ENCODE data around the gene PYCR2. TPM values are rescaled to one million over a fixed set of nuclear protein-coding genes. Genes with fewer than 3 reads are reported as not detected.
A peak's percentile ranks its signal among the peaks of the same experiment; 100 is the strongest.

The PYCR2 gene
- total and polyA plus RNA-seq, 10 of the 15 experiments (the other 5 are each of a cell fraction or from before 2014, with no cell fraction given) = 1.7 to 81.8 (median 54.9) TPM

DNA sequence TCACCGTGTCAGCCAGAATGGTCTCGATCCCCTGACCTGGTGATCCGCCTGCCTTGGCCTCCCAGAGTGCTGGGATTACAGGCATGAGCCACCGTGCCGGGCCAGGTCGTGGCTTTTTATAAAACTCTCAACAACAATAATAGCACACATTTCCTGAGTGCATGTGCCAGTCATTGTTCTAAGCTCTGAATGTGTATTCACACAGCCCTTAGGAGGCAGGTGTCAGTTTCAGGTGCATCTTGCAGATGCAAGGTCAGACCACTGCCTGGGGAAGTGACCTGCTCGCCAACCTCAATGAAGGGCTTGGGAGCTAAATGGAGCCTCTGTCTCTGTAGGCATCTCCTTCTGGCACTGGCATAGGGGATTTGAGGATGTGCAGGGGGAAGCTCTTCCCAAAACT lies 18.5 kb upstream of the PYCR2 start:
- ATAC-seq (peak; percentile 81), FAIRE-seq (no peak), DNase-seq (ENCODE audit: low read depth, low spot score) (peak; percentile 39)
- intact Hi-C loops (cut with micrococcal nuclease; ENCODE audit: unreplicated experiment) = no loop called here
- no peak overlapping the region for H3K4me3 ChIP-seq
- RAD21 ChIA-PET (ENCODE audit: unreplicated experiment) = interaction anchor here (0.7 kb wide), 1 partner anchor 283 kb away, joined by 3 read pairs; no protein-coding TSS in a partner anchor
- CTCF ChIA-PET = interaction anchor here (0.8 to 1.0 kb wide), 2 partner anchors 21 to 64 kb away, joined by 3 read pairs; no protein-coding TSS in a partner anchor
- no peak overlapping the region for H3K9ac ChIP-seq (ENCODE audit: control insufficient read depth, insufficient read depth, low read length)
- H3K36me3 ChIP-seq (ENCODE audit: control insufficient read depth in 2 of 2, insufficient read depth in 2 of 2, low read length in 1 of 2) = no peaks in the 10 kb centered on the region
- in situ Hi-C loops (cut with MboI) = no loop called here
- H3K4me2 ChIP-seq (ENCODE audit: control insufficient read depth, insufficient read depth) = peak overlapping the region; percentile 44; the same call in 1 of the 2 replicates
- SMC1A ChIA-PET (ENCODE audit: uncharacterized antibody, unreplicated experiment) = no interaction called here
- BruUV-seq (replicated peaks) = no TSS peak
- H3K4me1 ChIP-seq (ENCODE audit: control insufficient read depth, insufficient read depth, low read length) = peaks cover 24% of the 10 kb centered on the region
- POLR2A ChIA-PET = interaction anchor here (0.6 to 0.7 kb wide), 2 partner anchors 488 to 578 kb away, joined by 3 read pairs; no protein-coding TSS in a partner anchor
- no peak overlapping the region for H2AFZ ChIP-seq (ENCODE audit: control insufficient read depth, low read depth, low read length)
- H3K27ac ChIP-seq (ENCODE audit: control insufficient read depth, insufficient read depth) = no peak overlapping the region
- H3K79me2 ChIP-seq (ENCODE audit: control insufficient read depth, insufficient read depth, low read length) = no peaks in the 10 kb centered on the region
- no peaks in the 10 kb centered on the region for H3K9me3 ChIP-seq (replicated peaks; ENCODE audit: control insufficient read depth, insufficient read depth, low read length)
- no peaks in the 10 kb centered on the region for H4K20me1 ChIP-seq (ENCODE audit: control insufficient read depth, insufficient read depth)
- H3K27me3 ChIP-seq (replicated peaks in 1 of 2; ENCODE audit: control insufficient read depth in 2 of 2, insufficient read depth in 2 of 2, low read length in 1 of 2) = no peaks in the 10 kb centered on the region; a peak in 1 of 4 replicates
- 18% methylated on average over 7 of the region's 7 CpGs for WGBS (ENCODE audit: insufficient coverage, insufficient replicate concordance, low lambda C conversion rate, missing lambda C conversion rate)
- TF ChIP-seq, protein P1, sequence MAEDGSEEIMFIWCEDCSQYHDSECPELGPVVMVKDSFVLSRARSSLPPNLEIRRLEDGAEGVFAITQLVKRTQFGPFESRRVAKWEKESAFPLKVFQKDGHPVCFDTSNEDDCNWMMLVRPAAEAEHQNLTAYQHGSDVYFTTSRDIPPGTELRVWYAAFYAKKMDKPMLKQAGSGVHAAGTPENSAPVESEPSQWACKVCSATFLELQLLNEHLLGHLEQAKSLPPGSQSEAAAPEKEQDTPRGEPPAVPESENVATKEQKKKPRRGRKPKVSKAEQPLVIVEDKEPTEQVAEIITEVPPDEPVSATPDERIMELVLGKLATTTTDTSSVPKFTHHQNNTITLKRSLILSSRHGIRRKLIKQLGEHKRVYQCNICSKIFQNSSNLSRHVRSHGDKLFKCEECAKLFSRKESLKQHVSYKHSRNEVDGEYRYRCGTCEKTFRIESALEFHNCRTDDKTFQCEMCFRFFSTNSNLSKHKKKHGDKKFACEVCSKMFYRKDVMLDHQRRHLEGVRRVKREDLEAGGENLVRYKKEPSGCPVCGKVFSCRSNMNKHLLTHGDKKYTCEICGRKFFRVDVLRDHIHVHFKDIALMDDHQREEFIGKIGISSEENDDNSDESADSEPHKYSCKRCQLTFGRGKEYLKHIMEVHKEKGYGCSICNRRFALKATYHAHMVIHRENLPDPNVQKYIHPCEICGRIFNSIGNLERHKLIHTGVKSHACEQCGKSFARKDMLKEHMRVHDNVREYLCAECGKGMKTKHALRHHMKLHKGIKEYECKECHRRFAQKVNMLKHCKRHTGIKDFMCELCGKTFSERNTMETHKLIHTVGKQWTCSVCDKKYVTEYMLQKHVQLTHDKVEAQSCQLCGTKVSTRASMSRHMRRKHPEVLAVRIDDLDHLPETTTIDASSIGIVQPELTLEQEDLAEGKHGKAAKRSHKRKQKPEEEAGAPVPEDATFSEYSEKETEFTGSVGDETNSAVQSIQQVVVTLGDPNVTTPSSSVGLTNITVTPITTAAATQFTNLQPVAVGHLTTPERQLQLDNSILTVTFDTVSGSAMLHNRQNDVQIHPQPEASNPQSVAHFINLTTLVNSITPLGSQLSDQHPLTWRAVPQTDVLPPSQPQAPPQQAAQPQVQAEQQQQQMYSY (CRISPR knock-in tag; IDR thresholded peaks at IDR 0.05) = no peak
- TF ChIP-seq NFIC (IDR thresholded peaks at IDR 0.05; ENCODE audit: low read depth, low read length) (no peak), MXI1 (IDR thresholded peaks at IDR 0.05; ENCODE audit: low read depth, low read length) (no peak), ETV6 (conservative IDR thresholded peaks at IDR 0.05 in 1 of 2, IDR thresholded peaks at IDR 0.05 in 1 of 2; ENCODE audit: borderline replicate concordance in 1 of 2, low read depth in 1 of 2) (no peak), POLR2AphosphoS5 (IDR thresholded peaks at IDR 0.05; ENCODE audit: low read length) (no peak), EZH2 (IDR thresholded peaks at IDR 0.05; ENCODE audit: borderline replicate concordance, control insufficient read depth, low read depth, low read length) (no peak), BHLHE40 (IDR thresholded peaks at IDR 0.05; ENCODE audit: borderline replicate concordance in 1 of 2, low read depth in 2 of 2, low read length in 1 of 2) (peak; percentile 59 to 77; a peak in 3 of 4 replicates), ZNF24 (IDR thresholded peaks at IDR 0.05) (no peak), PML (IDR thresholded peaks at IDR 0.05; ENCODE audit: low read length) (no peak), SMC3 (IDR thresholded peaks at IDR 0.05; ENCODE audit: borderline replicate concordance, low read length) (no peak), NFYA (IDR thresholded peaks at IDR 0.05; ENCODE audit: borderline replicate concordance, low read depth, low read length) (no peak)
- TF ChIP-seq, protein P2, sequence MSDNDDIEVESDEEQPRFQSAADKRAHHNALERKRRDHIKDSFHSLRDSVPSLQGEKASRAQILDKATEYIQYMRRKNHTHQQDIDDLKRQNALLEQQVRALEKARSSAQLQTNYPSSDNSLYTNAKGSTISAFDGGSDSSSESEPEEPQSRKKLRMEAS (IDR thresholded peaks at IDR 0.05; ENCODE audit: low read depth, low read length) = no peak
- TF ChIP-seq, protein P3, sequence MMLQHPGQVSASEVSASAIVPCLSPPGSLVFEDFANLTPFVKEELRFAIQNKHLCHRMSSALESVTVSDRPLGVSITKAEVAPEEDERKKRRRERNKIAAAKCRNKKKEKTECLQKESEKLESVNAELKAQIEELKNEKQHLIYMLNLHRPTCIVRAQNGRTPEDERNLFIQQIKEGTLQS (IDR thresholded peaks at IDR 0.05; ENCODE audit: borderline replicate concordance, extremely low read depth, low read depth, low read length) = no peak
- TF ChIP-seq, protein P4, sequence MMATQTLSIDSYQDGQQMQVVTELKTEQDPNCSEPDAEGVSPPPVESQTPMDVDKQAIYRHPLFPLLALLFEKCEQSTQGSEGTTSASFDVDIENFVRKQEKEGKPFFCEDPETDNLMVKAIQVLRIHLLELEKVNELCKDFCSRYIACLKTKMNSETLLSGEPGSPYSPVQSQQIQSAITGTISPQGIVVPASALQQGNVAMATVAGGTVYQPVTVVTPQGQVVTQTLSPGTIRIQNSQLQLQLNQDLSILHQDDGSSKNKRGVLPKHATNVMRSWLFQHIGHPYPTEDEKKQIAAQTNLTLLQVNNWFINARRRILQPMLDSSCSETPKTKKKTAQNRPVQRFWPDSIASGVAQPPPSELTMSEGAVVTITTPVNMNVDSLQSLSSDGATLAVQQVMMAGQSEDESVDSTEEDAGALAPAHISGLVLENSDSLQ (IDR thresholded peaks at IDR 0.05) = peak; percentile 75
- TF ChIP-seq, protein P5, sequence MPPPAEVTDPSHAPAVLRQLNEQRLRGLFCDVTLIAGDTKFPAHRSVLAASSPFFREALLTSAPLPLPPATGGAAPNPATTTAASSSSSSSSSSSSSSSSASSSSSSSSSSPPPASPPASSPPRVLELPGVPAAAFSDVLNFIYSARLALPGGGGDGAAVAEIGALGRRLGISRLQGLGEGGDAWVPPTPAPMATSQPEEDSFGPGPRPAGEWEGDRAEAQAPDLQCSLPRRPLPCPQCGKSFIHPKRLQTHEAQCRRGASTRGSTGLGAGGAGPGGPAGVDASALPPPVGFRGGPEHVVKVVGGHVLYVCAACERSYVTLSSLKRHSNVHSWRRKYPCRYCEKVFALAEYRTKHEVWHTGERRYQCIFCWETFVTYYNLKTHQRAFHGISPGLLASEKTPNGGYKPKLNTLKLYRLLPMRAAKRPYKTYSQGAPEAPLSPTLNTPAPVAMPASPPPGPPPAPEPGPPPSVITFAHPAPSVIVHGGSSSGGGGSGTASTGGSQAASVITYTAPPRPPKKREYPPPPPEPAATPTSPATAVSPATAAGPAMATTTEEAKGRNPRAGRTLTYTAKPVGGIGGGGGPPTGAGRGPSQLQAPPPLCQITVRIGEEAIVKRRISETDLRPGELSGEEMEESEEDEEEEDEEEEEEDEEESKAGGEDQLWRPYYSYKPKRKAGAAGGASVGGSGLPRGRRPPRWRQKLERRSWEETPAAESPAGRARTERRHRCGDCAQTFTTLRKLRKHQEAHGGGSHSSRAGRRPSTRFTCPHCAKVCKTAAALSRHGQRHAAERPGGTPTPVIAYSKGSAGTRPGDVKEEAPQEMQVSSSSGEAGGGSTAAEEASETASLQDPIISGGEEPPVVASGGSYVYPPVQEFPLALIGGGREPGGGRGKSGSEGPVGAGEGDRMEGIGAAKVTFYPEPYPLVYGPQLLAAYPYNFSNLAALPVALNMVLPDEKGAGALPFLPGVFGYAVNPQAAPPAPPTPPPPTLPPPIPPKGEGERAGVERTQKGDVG (CRISPR knock-in tag; IDR thresholded peaks at IDR 0.05) = no peak
